ENCODE measurements around the gene DDI2.

GRCh38 chr1:15692121-15692682 lies 74.9 kb downstream of the DDI2 start:
- TF ChIP-seq CTCF (IDR thresholded peaks at IDR 0.05; ENCODE audit: insufficient read depth, low read depth, low read length) (no peak), EZH2 (IDR thresholded peaks at IDR 0.05; ENCODE audit: insufficient read depth, low read length) (no peak)
